A673 (cell line): ENCODE data around the gene SNX18. TPM values are rescaled to one million over a fixed set of nuclear protein-coding genes. Genes with fewer than 3 reads are reported as not detected.

Experiments used
- BruUV-seq: library from RNA; stranded (reverse); fragments of 400-500 nt; replicated peaks from 2 replicates; lab custom pipeline; 2021; lab: Mats Ljungman, UMichigan
- CTCF ChIA-PET: fragments of 300-600 bp; sonication (Branson Sonifier 250); formaldehyde crosslinking; loops from one replicate; lab custom pipeline; 2022; ENCODE audit warnings: antibody characterized with exemption; lab: Charles Lee
- POLR2A ChIA-PET: fragments of 300-600 bp; sonication (Branson Sonifier 250); formaldehyde crosslinking; loops from one replicate; lab custom pipeline; 2022; ENCODE audit warnings: antibody characterized with exemption; ENCODE audit not compliant: low non-redundant PET; lab: Charles Lee
- DNase-seq: peaks from one replicate; pipeline ENCODE4 v3.0.0-alpha.2; 2015; ENCODE audit warnings: low spot score
- H3K27ac ChIP-seq: fragments of 200-600 bp; sonication (generic); 2 replicates; pipeline ENCODE4 v1.5.1; 2016; ENCODE audit warnings: mixed run types, low read depth, mild to moderate bottlenecking, mixed read lengths, antibody characterized with exemption, low read length; ENCODE audit not compliant: poor library complexity, severe bottlenecking
- H3K27me3 ChIP-seq: fragments of 200-600 bp; sonication (generic); replicated peaks from 2 replicates; pipeline ENCODE4 v1.6.1; 2017; ENCODE audit warnings: mixed run types, low read depth, mild to moderate bottlenecking, mixed read lengths, antibody characterized with exemption, low read length; ENCODE audit not compliant: insufficient read depth, poor library complexity
- H3K36me3 ChIP-seq: fragments of 200-600 bp; sonication (generic); 2 replicates; pipeline ENCODE4 v1.6.1; 2016; ENCODE audit warnings: mixed run types, mild to moderate bottlenecking, mixed read lengths, antibody characterized with exemption, low read length; ENCODE audit not compliant: insufficient read depth, poor library complexity, severe bottlenecking
- H3K4me1 ChIP-seq: fragments of 200-600 bp; sonication (generic); 2 replicates; pipeline ENCODE4 v1.6.1; 2017; ENCODE audit warnings: mixed run types, mild to moderate bottlenecking, mixed read lengths, antibody characterized with exemption, low read length; ENCODE audit not compliant: insufficient read depth, poor library complexity, severe bottlenecking
- H3K4me3 ChIP-seq: fragments of 200-600 bp; sonication (generic); 2 replicates; pipeline ENCODE4 v1.5.1; 2016; ENCODE audit warnings: low read depth, mixed run types, mild to moderate bottlenecking, mixed read lengths, low read length; ENCODE audit not compliant: poor library complexity, severe bottlenecking
- H3K9me3 ChIP-seq: fragments of 200-600 bp; sonication (generic); 2 replicates; pipeline ENCODE4 v1.6.1; 2016; ENCODE audit warnings: mixed run types, low read depth, mild to moderate bottlenecking, mixed read lengths, antibody characterized with exemption, low read length; ENCODE audit not compliant: poor library complexity, severe bottlenecking
- CTCF ChIP-seq: fragments of 300-800, 200-600 bp; sonication (generic); conservative IDR thresholded peaks from 2 replicates; pipeline ENCODE4 v1.5.1; 2017; ENCODE audit warnings: low read depth, mild to moderate bottlenecking, antibody characterized with exemption, low read length, moderate library complexity, mixed read lengths
- EZH2 ChIP-seq: fragments of 200-600 bp; sonication (generic); IDR thresholded peaks from 2 replicates; pipeline ENCODE4 v1.6.1; 2017; ENCODE audit warnings: borderline replicate concordance, low read depth, mild to moderate bottlenecking, mixed read lengths, antibody characterized with exemption, low read length; ENCODE audit not compliant: poor library complexity, severe bottlenecking
- intact Hi-C: fragments of 100-400 bp; cut with micrococcal nuclease; formaldehyde crosslinking; loops from one replicate; pipeline ENCODE4 v1.10.0; 2022; ENCODE audit not compliant: unreplicated experiment
- total RNA-seq: library from RNA; stranded (reverse); gene quantifications from 2 replicates; pipeline ENCODE4 v1.2.3, GENCODE V29; 2021

Gene SNX18
- total RNA-seq, 1 experiment from 2014 or later = 140 TPM

- Histone ChIP-seq H3K27ac (no peak overlapping the region), H3K36me3 (peaks cover 81% of the 10 kb centered on the region), H3K4me3 (no peak overlapping the region), H3K4me1 (peaks cover 17% of the 10 kb centered on the region), H3K9me3 (no peaks in the 10 kb centered on the region), H3K27me3 (no peaks in the 10 kb centered on the region)
- CTCF ChIA-PET = no interaction called here
- POLR2A ChIA-PET = no interaction called here
- BruUV-seq = no TSS peak
- peak; percentile 45 for DNase-seq
- intact Hi-C loops = no loop called here
- TF ChIP-seq CTCF (no peak), EZH2 (no peak)
Observed at GRCh38 chr5:54547711-54548250, 30.2 kb downstream of the SNX18 start.

- Histone ChIP-seq H3K4me1 (peaks cover 11% of the 10 kb centered on the region), H3K36me3 (peaks cover 73% of the 10 kb centered on the region), H3K4me3 (no peak overlapping the region), H3K27me3 (no peaks in the 10 kb centered on the region), H3K27ac (no peak overlapping the region), H3K9me3 (no peaks in the 10 kb centered on the region)
- DNase-seq = no peak
- POLR2A ChIA-PET = no interaction called here
- CTCF ChIA-PET = interaction anchor here (0.6 kb wide), 1 partner anchor 50 kb away, joined by 3 read pairs; no protein-coding TSS in a partner anchor
- BruUV-seq = no TSS peak
- intact Hi-C loops = no loop called here
- TF ChIP-seq EZH2 (no peak), CTCF (no peak)
Observed at GRCh38 chr5:54548565-54548964, 31.0 kb downstream of the SNX18 start.

GRCh38 chr5:54551292-54551691 is 33.7 kb downstream of the SNX18 start:
- H3K4me3 ChIP-seq = no peak overlapping the region
- intact Hi-C loops = no loop called here
- no TSS peak for BruUV-seq
- H3K9me3 ChIP-seq = no peaks in the 10 kb centered on the region
- no peak for TF ChIP-seq EZH2
- TF ChIP-seq CTCF = no peak
- POLR2A ChIA-PET = no interaction called here
- H3K27me3 ChIP-seq = no peaks in the 10 kb centered on the region
- DNase-seq = no peak
- CTCF ChIA-PET = no interaction called here
- peaks cover 51% of the 10 kb centered on the region for H3K36me3 ChIP-seq
- H3K4me1 ChIP-seq = peaks cover 5% of the 10 kb centered on the region
- H3K27ac ChIP-seq = no peak overlapping the region
